Esophagus squamous epithelium (tissue), 5 donors: Measurements from ENCODE around the gene IGF1R. TPM values are rescaled to one million over a fixed set of nuclear protein-coding genes. Genes with fewer than 3 reads are reported as not detected.

ENCODE experiments used
- DNase-seq: peaks from one replicate; lab custom pipeline; 2025; lab: John Stamatoyannopoulos, UW
- H3K27ac ChIP-seq, 4 donors: fragments of 200-600 bp; sonication (generic); one replicate each; pipeline ENCODE4 v1.5.1; 2016 to 2019; ENCODE audit warnings: mild to moderate bottlenecking in 1 of 4
- H3K27me3 ChIP-seq, 4 donors: fragments of 200-600 bp; sonication (generic); 1 replicate in 3 of 4; 2 replicates in 1 of 4; pipeline versions ENCODE4 v1.5.1 to v1.6.0; 2017 to 2021; ENCODE audit warnings: antibody characterized with exemption in 1 of 4
- H3K36me3 ChIP-seq, 3 donors: fragments of 200-600 bp; sonication (generic); one replicate each; pipeline ENCODE4 v1.5.1; 2016 to 2019
- H3K4me1 ChIP-seq, 3 donors: fragments of 200-600 bp; sonication (generic); one replicate each; pipeline ENCODE4 v1.5.1; 2017 to 2019
- H3K4me3 ChIP-seq, 4 donors: fragments of 200-600 bp; sonication (generic); 1 replicate in 3 of 4; 2 replicates in 1 of 4; pipeline ENCODE4 v1.5.1; 2016 to 2019; ENCODE audit warnings: mild to moderate bottlenecking in 2 of 4, moderate library complexity in 1 of 4
- H3K9me3 ChIP-seq, 3 donors: fragments of 200-600 bp; sonication (generic); one replicate each; pipeline ENCODE4 v1.5.1; 2016 to 2019
- POLR2A ChIP-seq, 4 donors: fragments of 450-650 bp; IDR thresholded peaks; one replicate each; pipeline ENCODE4 v1.6.1; 2017; ENCODE audit warnings: antibody characterized with exemption in 4 of 4, mild to moderate bottlenecking in 4 of 4, moderate library complexity in 3 of 4
- WGBS, 2 donors: methylation state at CpG; one replicate each; pipeline ENCODE4 v1.1.5; 2018; 5-methylcytosine and 5-hydroxymethylcytosine counted together
- intact Hi-C: fragments of 100-400 bp; cut with DNase I; formaldehyde crosslinking; loops from one replicate; pipeline ENCODE4 v1.15.0; 2022
- total RNA-seq, 4 donors: library from RNA; depleted of rRNA; stranded (reverse); fragments of >200 nt; gene quantifications; one replicate each; pipeline ENCODE4 v1.1.0, GENCODE V29; 2016
- TF ChIP-seq, protein P1 (sequence below), 6 experiments: fragments of 450-650 bp in 4 of 6; fragments of 200-600 bp in 2 of 6; sonication (generic) in 2 of 6; IDR thresholded peaks; one replicate each; pipeline ENCODE4 v1.5.1; 2016 to 2019; ENCODE audit warnings: antibody characterized with exemption in 6 of 6, mild to moderate bottlenecking in 4 of 6, moderate library complexity in 4 of 6
- donor health status: DM: yes; HTN: yes; CAD: no.

IGF1R gene
- total RNA-seq, 4 donors from 2014 or later = 20.5 to 54.8 (median 40.4) TPM

DNA sequence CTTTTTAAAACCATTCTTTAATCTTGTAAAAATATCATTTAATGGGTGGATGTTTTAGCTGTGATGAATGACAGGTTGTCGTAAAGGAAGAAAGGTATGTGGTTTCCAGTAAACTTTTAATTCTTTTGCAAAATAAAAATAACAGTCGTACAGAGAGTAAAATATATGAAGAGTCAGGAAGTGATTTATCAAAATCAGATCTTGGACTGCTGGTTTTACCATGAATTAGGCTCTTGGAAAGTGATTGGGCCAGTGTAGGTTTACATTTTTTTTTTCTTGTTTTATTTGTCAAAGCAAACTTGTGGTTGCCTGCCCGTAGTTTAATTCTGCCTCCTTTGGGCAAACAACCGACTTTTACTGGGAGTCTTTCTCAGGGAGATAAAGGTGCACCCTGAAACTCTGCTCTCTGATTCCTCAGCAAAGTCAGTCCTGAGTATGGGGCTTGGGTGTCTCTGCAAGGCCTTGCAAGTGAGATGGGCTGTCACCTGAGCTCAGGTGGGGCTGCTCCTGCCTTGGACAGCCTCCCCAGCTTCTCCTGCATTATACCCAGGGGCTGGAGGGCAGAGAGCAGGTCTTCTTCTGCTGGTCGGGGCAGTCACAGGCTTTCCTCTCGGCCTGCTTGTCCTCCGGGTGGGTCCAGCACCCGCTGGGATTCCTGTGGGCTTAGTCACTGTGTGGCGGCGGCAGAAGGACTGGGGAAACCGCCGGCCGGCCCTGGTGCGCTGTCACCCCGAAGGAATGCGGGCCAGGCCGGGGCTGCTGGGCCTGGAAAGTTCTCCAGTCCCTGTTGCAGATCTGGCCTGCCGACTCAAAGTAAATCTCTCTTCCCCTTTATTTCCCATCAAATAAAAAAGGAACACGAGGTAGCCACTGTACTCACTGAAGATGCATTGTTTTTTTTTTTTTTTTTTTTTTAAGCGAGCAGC lies 79.0 kb downstream of the IGF1R start:
- 13 to 31% methylated on average over 10 to 16 of the region's 20 CpGs for WGBS, 2 donors
- DNase-seq = no peak
- intact Hi-C loops = no loop called here
- no peaks in the 10 kb centered on the region for H3K9me3 ChIP-seq
- H3K27ac ChIP-seq = peak overlapping the region; percentile 83 to 95 (median 90)
- H3K27me3 ChIP-seq = no peaks in the 10 kb centered on the region
- H3K36me3 ChIP-seq = no peaks in the 10 kb centered on the region
- TF ChIP-seq POLR2A (IDR thresholded peaks at IDR 0.05) = no peak
- TF ChIP-seq, protein P1, sequence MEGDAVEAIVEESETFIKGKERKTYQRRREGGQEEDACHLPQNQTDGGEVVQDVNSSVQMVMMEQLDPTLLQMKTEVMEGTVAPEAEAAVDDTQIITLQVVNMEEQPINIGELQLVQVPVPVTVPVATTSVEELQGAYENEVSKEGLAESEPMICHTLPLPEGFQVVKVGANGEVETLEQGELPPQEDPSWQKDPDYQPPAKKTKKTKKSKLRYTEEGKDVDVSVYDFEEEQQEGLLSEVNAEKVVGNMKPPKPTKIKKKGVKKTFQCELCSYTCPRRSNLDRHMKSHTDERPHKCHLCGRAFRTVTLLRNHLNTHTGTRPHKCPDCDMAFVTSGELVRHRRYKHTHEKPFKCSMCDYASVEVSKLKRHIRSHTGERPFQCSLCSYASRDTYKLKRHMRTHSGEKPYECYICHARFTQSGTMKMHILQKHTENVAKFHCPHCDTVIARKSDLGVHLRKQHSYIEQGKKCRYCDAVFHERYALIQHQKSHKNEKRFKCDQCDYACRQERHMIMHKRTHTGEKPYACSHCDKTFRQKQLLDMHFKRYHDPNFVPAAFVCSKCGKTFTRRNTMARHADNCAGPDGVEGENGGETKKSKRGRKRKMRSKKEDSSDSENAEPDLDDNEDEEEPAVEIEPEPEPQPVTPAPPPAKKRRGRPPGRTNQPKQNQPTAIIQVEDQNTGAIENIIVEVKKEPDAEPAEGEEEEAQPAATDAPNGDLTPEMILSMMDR (IDR thresholded peaks at IDR 0.05) = no peak
- peaks cover 23 to 78% (median 40%) of the 10 kb centered on the region in 3 donors for H3K4me1 ChIP-seq
- peak overlapping the region in 1 of 4 donors; percentile 43 for H3K4me3 ChIP-seq

DNA sequence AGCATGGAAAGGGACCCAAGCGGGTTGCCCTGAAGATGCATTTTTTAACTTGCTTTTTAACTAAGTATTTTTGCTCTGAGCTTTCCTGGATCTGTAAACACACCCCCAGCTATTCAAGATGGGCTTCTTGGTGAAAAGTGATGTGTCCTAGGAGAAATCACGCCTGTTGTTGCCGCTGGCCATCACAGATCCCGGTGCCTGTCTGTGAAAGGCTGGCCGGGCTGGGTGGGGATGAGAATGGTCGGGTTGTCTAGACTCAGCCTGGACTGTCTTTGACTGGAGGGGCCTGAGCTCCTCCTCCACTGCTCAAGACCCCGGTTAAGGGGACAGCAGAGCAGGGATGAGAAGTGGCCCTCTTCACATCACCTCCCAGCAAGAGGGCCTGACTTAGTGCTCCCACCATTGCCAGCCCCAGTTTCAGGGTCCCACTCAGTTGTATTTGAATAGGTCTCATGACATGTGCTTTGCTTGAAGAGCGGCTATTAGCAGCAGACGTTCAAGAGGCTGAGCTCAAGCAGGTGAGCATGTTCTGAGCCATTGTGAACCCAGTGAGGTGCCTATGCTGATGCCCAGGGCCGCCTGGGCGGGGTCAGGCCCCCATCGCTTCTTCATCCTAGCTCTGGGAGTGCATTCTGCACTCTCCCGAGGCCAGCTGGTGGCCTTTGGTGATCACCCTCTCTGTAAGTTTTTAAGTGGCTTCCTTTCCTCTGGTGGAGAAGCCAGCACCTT lies 79.9 kb downstream of the IGF1R start:
- Histone ChIP-seq H3K27ac (peak overlapping the region; percentile 83 to 95 (median 90)), H3K4me1 (peaks cover 23 to 73% (median 37%) of the 10 kb centered on the region in 3 donors), H3K27me3 (no peaks in the 10 kb centered on the region), H3K4me3 (no peak overlapping the region), H3K36me3 (no peaks in the 10 kb centered on the region), H3K9me3 (no peaks in the 10 kb centered on the region)
- WGBS, 2 donors = 49 to 74% methylated on average over 2 to 10 of the region's 13 CpGs
- intact Hi-C loops = no loop called here
- TF ChIP-seq, protein P1 (IDR thresholded peaks at IDR 0.05) = no peak
- no peak for TF ChIP-seq POLR2A (IDR thresholded peaks at IDR 0.05)
- DNase-seq = no peak

DNA sequence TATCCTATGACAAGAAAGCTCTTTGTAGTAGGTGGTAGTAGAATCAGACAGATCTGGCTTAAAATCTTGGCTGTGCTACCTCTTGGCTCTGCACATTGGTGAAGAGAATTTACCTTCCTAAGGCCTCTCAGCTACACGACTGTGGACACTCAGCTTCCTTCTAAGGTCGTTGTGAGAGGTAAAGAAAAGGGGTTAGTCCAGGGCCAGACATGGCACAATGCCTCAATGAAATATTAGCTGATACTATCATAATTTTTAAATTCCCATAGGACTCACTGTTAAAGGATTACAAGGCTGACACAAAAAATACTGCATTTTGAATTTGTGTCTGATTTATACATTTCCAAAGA lies 80.4 kb downstream of the IGF1R start:
- Histone ChIP-seq H3K27ac (peak overlapping the region; percentile 83 to 95 (median 90)), H3K27me3 (no peaks in the 10 kb centered on the region), H3K4me3 (no peak overlapping the region), H3K4me1 (peaks cover 23 to 75% (median 39%) of the 10 kb centered on the region in 3 donors), H3K36me3 (no peaks in the 10 kb centered on the region), H3K9me3 (no peaks in the 10 kb centered on the region)
- TF ChIP-seq, protein P1 (IDR thresholded peaks at IDR 0.05) = no peak
- no peak for TF ChIP-seq POLR2A (IDR thresholded peaks at IDR 0.05)
- intact Hi-C loops = no loop called here
- WGBS, 2 donors = 33 to 40% methylated on average over 1 to 2 of the region's 2 CpGs
- DNase-seq = no peak

DNA sequence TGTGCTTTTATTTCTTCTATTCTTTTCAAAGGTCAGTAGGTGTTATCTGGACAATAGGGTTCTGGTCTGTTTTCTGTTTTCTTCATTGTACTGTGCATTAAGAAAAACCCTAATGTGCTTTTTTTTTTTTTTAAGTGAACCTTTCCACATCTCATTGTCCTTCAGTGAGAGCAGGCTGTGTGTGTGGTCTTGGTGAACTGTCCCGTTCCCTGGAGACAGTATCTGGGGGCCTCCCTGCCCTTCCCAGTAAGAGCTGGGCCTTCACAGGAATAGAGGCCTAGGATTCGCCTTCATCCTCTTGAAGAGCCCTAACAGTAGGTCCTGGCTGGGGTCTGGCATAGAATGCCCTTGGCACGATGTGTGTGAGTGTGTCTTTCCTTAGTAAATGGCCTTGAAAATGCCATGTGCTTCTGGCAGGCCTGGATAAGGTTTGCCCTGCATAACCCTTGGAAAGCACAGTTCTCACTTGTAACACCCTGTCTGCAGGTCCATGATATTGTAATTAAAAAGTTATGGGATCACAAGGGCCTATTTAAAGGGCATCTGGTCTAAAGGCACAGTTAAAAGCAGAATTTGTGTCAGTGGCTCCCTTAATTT lies 81.2 kb downstream of the IGF1R start:
- H3K36me3 ChIP-seq = no peaks in the 10 kb centered on the region
- H3K27me3 ChIP-seq = no peaks in the 10 kb centered on the region
- 73 to 80% methylated on average over 1 to 3 of the region's 3 CpGs for WGBS, 2 donors
- DNase-seq = no peak
- H3K27ac ChIP-seq = peak overlapping the region; percentile 14 to 95 (median 90)
- peaks cover 23 to 82% (median 45%) of the 10 kb centered on the region in 3 donors for H3K4me1 ChIP-seq
- H3K9me3 ChIP-seq = no peaks in the 10 kb centered on the region
- TF ChIP-seq, protein P1 (IDR thresholded peaks at IDR 0.05) = no peak
- TF ChIP-seq POLR2A (IDR thresholded peaks at IDR 0.05) = no peak
- intact Hi-C loops = no loop called here
- H3K4me3 ChIP-seq = no peak overlapping the region
